K562 (cell line): Measurements from ENCODE around the gene PRODH. TPM values are rescaled to one million over a fixed set of nuclear protein-coding genes. Genes with fewer than 3 reads are reported as not detected.
A peak's percentile ranks its signal among the peaks of the same experiment; 100 is the strongest.

Experiments used
- ATAC-seq: fragments of 200-7000 bp; cut with Tn5 transposase; 3 replicates; pipeline ENCODE4 v1.9.1; 2020; ENCODE audit warnings: moderate library complexity
- BruUV-seq: library from RNA; stranded (reverse); fragments of 400-500 nt; replicated peaks from 2 replicates; lab custom pipeline; 2021; lab: Mats Ljungman, UMichigan
- CTCF ChIA-PET: fragments of 300-600 bp; formaldehyde crosslinking; extraction: SDS; loops from one replicate; lab custom pipeline; 2021; ENCODE audit warnings: low intra/inter-chr PET ratio; lab: Yijun Ruan, JAX
- POLR2A ChIA-PET: fragments of 300-600, 350-650 bp; sonication (Branson Sonifier 250); formaldehyde crosslinking; extraction: SDS; loops from one replicate; lab custom pipeline; 2021; ENCODE audit warnings: antibody characterized with exemption, inconsistent platforms; lab: Yijun Ruan, JAX
- DNase-seq, 4 experiments: peaks; one replicate each; pipeline versions ENCODE4 v3.0.0 to v3.0.0-alpha.2; 2011 to 2018; ENCODE audit warnings: low spot score in 3 of 4, mixed read lengths in 3 of 4; ENCODE audit errors: extremely low read depth in 1 of 4
- FAIRE-seq: peaks from 2 replicates; lab custom pipeline; 2011; peaks lifted over from hg19 to GRCh38; lab: Jason Lieb, UNC
- H2AFZ ChIP-seq: 2 replicates; pipeline ENCODE4 v1.6.0; 2011; ENCODE audit warnings: low read depth, low read length, control low read depth, inconsistent platforms
- H3K27ac ChIP-seq: fragments of 200-600 bp; 3 replicates; pipeline ENCODE4 v1.8.0; 2011; ENCODE audit warnings: low read depth, mild to moderate bottlenecking, control low read depth, inconsistent platforms, low read length, moderate library complexity, mixed read lengths; ENCODE audit errors: extremely low read depth
- H3K27me3 ChIP-seq, 2 experiments: fragments of 300-600 bp in 1 of 2; 2 replicates in 1 of 2; 3 replicates in 1 of 2; pipeline versions ENCODE4 v1.6.0 to v1.8.0; 2011; ENCODE audit warnings: inconsistent platforms in 2 of 2, low read length in 2 of 2, mild to moderate bottlenecking in 1 of 2, mixed read lengths in 1 of 2, moderate library complexity in 1 of 2; ENCODE audit not compliant: control insufficient read depth in 2 of 2, insufficient read depth in 2 of 2
- H3K36me3 ChIP-seq: fragments of 300-600 bp; 3 replicates; pipeline ENCODE4 v1.8.0; 2011; ENCODE audit warnings: mild to moderate bottlenecking, low read length, inconsistent platforms; ENCODE audit not compliant: control insufficient read depth, insufficient read depth
- H3K4me1 ChIP-seq, 2 experiments: fragments of 200-600 bp in 1 of 2; replicated peaks in 1 of 2; 2 replicates in 1 of 2; 3 replicates in 1 of 2; pipeline versions ENCODE4 v1.5.1 to v1.8.0; 2011; ENCODE audit warnings: inconsistent platforms in 2 of 2, low read length in 2 of 2, mild to moderate bottlenecking in 1 of 2, mixed read lengths in 1 of 2, moderate library complexity in 1 of 2; ENCODE audit not compliant: control insufficient read depth in 2 of 2, insufficient read depth in 2 of 2
- H3K4me2 ChIP-seq: 2 replicates; pipeline ENCODE4 v1.6.1; 2011; ENCODE audit warnings: low read length, control low read depth, inconsistent platforms, mixed read lengths; ENCODE audit not compliant: insufficient read depth
- H3K4me3 ChIP-seq: fragments of 200-600 bp; sonication (generic), shearing (Covaris generic); 2 replicates; pipeline ENCODE4 v1.5.1; 2016; ENCODE audit warnings: control low read depth, inconsistent platforms
- H3K79me2 ChIP-seq: fragments of 200-600 bp; 3 replicates; pipeline ENCODE4 v1.8.0; 2011; ENCODE audit warnings: low read length, inconsistent platforms; ENCODE audit not compliant: control insufficient read depth, insufficient read depth
- H3K9ac ChIP-seq, 2 experiments: 2 replicates each; pipeline versions ENCODE4 v1.6.0 to v1.6.1; 2011; ENCODE audit warnings: low read depth in 2 of 2, low read length in 2 of 2, control low read depth in 1 of 2, inconsistent platforms in 1 of 2, mild to moderate bottlenecking in 1 of 2, mixed read lengths in 1 of 2; ENCODE audit not compliant: insufficient read depth in 1 of 2
- H3K9me1 ChIP-seq: one replicate; pipeline ENCODE4 v1.6.0; 2011; ENCODE audit warnings: inconsistent platforms, mild to moderate bottlenecking, low read length, moderate library complexity; ENCODE audit not compliant: control insufficient read depth, insufficient read depth
- H3K9me3 ChIP-seq: replicated peaks from 2 replicates; pipeline ENCODE4 v1.5.1; 2011; ENCODE audit warnings: low read depth, low read length, inconsistent platforms; ENCODE audit not compliant: control insufficient read depth, insufficient read depth
- H4K20me1 ChIP-seq: replicated peaks from 2 replicates; pipeline ENCODE4 v1.6.1; 2011; ENCODE audit warnings: low read length, inconsistent platforms, mixed read lengths; ENCODE audit not compliant: control insufficient read depth, insufficient read depth
- ARNT ChIP-seq, 2 experiments: fragments of 450-650 bp; IDR thresholded peaks; 2 replicates each; pipeline ENCODE4 v1.6.1; 2016; ENCODE audit warnings: mild to moderate bottlenecking in 1 of 2
- FOXP1 ChIP-seq: sonication (generic); formaldehyde crosslinking; IDR thresholded peaks from 2 replicates; pipeline ENCODE4 v1.8.0; 2022; ENCODE audit warnings: mild to moderate bottlenecking, missing genetic modification reagents
- NFIC ChIP-seq: fragments of 450-650 bp; IDR thresholded peaks from 2 replicates; pipeline ENCODE4 v1.6.1; 2017; ENCODE audit warnings: mild to moderate bottlenecking, inconsistent platforms
- PHTF2 ChIP-seq: fragments of 250-450 bp; sonication (Bioruptor Pico); IDR thresholded peaks from 2 replicates; pipeline ENCODE4 v1.5.0; 2021; ENCODE audit warnings: mild to moderate bottlenecking
- ZNF143 ChIP-seq: sonication (generic); formaldehyde crosslinking; IDR thresholded peaks from 2 replicates; pipeline ENCODE4 v1.9.0; 2022; ENCODE audit warnings: mild to moderate bottlenecking, missing genetic modification reagents
- ZNF184 ChIP-seq: sonication (generic); formaldehyde crosslinking; IDR thresholded peaks from 2 replicates; pipeline ENCODE4 v1.5.0; 2020; ENCODE audit warnings: missing genetic modification reagents
- WGBS: fragments of 100-300 bp; shearing (Covaris generic); methylation state at CpG from one replicate; pipeline ENCODE4 v1.1.6; 2016; ENCODE audit warnings: low coverage, mixed read lengths; ENCODE audit not compliant: insufficient coverage; ENCODE audit errors: missing lambda C conversion rate; 5-methylcytosine and 5-hydroxymethylcytosine counted together
- in situ Hi-C: fragments of 300-500 bp; cut with MboI; formaldehyde crosslinking; loops from 4 replicates; pipeline ENCODE4 v1.15.0; 2018; ENCODE audit warnings: inconsistent platforms, mixed read lengths
- intact Hi-C: fragments of 100-400 bp; cut with micrococcal nuclease; formaldehyde crosslinking; loops from 2 replicates; pipeline ENCODE4 v1.14.2; 2022
- polyA plus RNA-seq, 8 experiments: library from polyadenylated mRNA; depleted of rRNA in 4 of 8; stranded (reverse) in 5 of 8; unstranded in 3 of 8; fragments of >200 nt; fragmentation: Nextera tagmentation in 2 of 8; fragmentation: Illumina TruSeq in 1 of 8; extraction: Ambion mirVana in 2 of 8; extraction: Trizol in 1 of 8; gene quantifications; 2 replicates each; pipeline versions ENCODE4 v1.2.1 to v1.2.3, GENCODE V29; 2011 to 2014; ENCODE audit warnings: inconsistent platforms in 1 of 8, missing spikeins in 1 of 8
- total RNA-seq, 7 experiments: library from RNA; depleted of rRNA in 6 of 7; stranded (reverse); fragments of >200 nt in 6 of 7; fragmentation: Illumina TruSeq in 2 of 7; extraction: Trizol in 2 of 7; gene quantifications; 2 replicates each; pipeline versions ENCODE4 v1.2.1 to v1.2.3, GENCODE V29; 2011 to 2021; ENCODE audit warnings: low replicate concordance in 1 of 7
- TF ChIP-seq, protein P1 (sequence below): sonication (generic); formaldehyde crosslinking; IDR thresholded peaks from 2 replicates; pipeline ENCODE4 v1.8.0; 2022; ENCODE audit warnings: mild to moderate bottlenecking, missing genetic modification reagents
- TF ChIP-seq, protein P2 (sequence below), 2 experiments: fragments of 200-800 bp in 1 of 2; sonication (Bioruptor generic) in 1 of 2; sonication (generic) in 1 of 2; formaldehyde crosslinking in 1 of 2; IDR thresholded peaks in 1 of 2; conservative IDR thresholded peaks in 1 of 2; 2 replicates each; pipeline versions ENCODE4 v1.5.0 to v1.6.1; 2016 to 2020; ENCODE audit warnings: missing compliant biosample characterization in 1 of 2, missing genetic modification characterization in 1 of 2, missing genetic modification reagents in 1 of 2
- TF ChIP-seq, protein P3 (sequence below): sonication (generic); formaldehyde crosslinking; IDR thresholded peaks from 2 replicates; pipeline ENCODE4 v1.8.0; 2022; ENCODE audit warnings: missing genetic modification reagents, mild to moderate bottlenecking, moderate library complexity, borderline replicate concordance
- TF ChIP-seq, protein P4 (sequence below): sonication (generic); formaldehyde crosslinking; IDR thresholded peaks from 2 replicates; pipeline ENCODE4 v1.8.0; 2022; ENCODE audit warnings: missing genetic modification reagents, mild to moderate bottlenecking, borderline replicate concordance

PRODH gene
- total and polyA plus RNA-seq, 9 of the 15 experiments (the other 6 are each of a cell fraction or from before 2014, with no cell fraction given) = 0.07 to 0.11 TPM; not detected in 7

DNA sequence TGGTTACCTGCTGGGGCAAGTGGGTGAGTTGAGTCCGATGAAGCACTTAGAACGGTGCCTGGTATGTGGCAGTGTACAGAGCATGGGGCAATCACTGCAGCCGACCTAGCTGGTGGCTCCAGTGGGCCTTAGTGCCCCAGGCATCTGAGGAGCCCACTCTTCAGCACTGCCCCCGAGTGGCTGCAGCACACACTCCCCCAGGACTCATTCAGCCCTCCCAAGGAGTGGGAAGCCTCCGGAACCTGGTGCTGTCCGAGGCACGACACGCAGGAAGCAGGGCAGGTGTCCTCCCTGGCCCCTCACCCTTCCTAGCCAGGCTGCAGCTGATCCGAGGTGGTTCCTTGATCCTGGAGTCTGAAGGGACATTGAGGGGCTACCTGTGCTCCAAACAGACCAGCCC, 42.4 kb upstream of the PRODH start (continued):
- TF ChIP-seq, protein P1, sequence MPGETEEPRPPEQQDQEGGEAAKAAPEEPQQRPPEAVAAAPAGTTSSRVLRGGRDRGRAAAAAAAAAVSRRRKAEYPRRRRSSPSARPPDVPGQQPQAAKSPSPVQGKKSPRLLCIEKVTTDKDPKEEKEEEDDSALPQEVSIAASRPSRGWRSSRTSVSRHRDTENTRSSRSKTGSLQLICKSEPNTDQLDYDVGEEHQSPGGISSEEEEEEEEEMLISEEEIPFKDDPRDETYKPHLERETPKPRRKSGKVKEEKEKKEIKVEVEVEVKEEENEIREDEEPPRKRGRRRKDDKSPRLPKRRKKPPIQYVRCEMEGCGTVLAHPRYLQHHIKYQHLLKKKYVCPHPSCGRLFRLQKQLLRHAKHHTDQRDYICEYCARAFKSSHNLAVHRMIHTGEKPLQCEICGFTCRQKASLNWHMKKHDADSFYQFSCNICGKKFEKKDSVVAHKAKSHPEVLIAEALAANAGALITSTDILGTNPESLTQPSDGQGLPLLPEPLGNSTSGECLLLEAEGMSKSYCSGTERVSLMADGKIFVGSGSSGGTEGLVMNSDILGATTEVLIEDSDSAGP (CRISPR knock-in tag) = no peak
- TF ChIP-seq, all 486 proteins: peak for 7

DNA sequence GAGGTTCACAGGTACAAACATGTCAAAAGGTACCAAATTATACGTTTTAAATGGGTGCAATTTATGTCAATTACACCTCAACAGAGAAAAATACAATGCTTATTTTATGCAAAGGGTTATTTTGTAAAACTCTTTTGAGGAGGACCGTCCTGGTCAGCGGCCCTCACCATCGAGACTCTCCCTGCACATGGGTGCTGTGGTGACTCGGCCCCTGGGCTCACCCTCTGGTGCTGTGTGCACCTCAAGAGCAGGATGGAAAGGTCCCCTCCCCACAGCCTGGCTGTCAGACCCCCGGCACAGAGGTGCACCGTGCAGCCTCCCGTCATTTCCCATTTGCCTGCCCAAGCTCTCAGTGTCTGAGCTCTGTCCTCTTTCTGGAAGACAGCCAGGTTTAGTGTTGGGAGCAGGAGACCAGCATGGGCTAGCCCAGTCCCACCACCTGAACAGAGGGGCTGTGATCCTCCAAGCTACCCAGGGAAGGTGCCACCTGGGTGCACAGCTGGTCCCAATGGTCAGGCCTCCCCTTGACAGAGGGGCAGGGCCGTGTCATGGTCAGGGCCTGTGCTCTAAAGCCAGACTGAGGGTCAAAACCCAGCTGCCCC, 41.8 kb upstream of the PRODH start:
- in situ Hi-C loops = loop anchor here (25.0 kb wide), 1 partner anchor 191 kb away; no protein-coding TSS in a partner anchor
- 1% methylated on average over 9 of the region's 9 CpGs for WGBS

More for the DNA sequence above, 41.8 kb upstream of the PRODH start:
- H3K27ac ChIP-seq = no peak overlapping the region
- FAIRE-seq (no peak), ATAC-seq (no peak), DNase-seq (no peak)
- H2AFZ ChIP-seq = no peak overlapping the region
- no peaks in the 10 kb centered on the region for H3K79me2 ChIP-seq
- H3K4me3 ChIP-seq = no peak overlapping the region
- intact Hi-C loops = no loop called here
- peaks cover 17 to 49% of the 10 kb centered on the region in 2 experiments; a peak in 4 of 5 replicates for H3K27me3 ChIP-seq
- H3K9ac ChIP-seq = no peak overlapping the region
- peaks cover 7% of the 10 kb centered on the region for H3K9me3 ChIP-seq
- H3K4me2 ChIP-seq = no peak overlapping the region
- no peaks in the 10 kb centered on the region for H3K36me3 ChIP-seq
- TF ChIP-seq PHTF2 (CRISPR knock-in tag) (no peak), ARNT (IDR thresholded peaks at IDR 0.05) (no peak), FOXP1 (CRISPR knock-in tag) (peak; percentile 73; the same call in 1 of the 2 replicates), NFIC (peak; percentile 34; the same call in 1 of the 2 replicates), ZNF184 (CRISPR knock-in tag) (peak; percentile 53; the same call in 1 of the 2 replicates), ZNF143 (CRISPR knock-in tag) (0 out of 2 replicates have a peak, but pooled peaks have one; percentile 7)
- TF ChIP-seq, protein P2, sequence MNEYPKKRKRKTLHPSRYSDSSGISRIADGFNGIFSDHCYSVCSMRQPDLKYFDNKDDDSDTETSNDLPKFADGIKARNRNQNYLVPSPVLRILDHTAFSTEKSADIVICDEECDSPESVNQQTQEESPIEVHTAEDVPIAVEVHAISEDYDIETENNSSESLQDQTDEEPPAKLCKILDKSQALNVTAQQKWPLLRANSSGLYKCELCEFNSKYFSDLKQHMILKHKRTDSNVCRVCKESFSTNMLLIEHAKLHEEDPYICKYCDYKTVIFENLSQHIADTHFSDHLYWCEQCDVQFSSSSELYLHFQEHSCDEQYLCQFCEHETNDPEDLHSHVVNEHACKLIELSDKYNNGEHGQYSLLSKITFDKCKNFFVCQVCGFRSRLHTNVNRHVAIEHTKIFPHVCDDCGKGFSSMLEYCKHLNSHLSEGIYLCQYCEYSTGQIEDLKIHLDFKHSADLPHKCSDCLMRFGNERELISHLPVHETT (CRISPR knock-in tag; conservative IDR thresholded peaks at IDR 0.05 in 1 of 2, IDR thresholded peaks at IDR 0.05 in 1 of 2) = 0 out of 4 replicates have a peak, but pooled peaks of 1 of the 2 experiments have one; percentile 57
- TF ChIP-seq, protein P3, sequence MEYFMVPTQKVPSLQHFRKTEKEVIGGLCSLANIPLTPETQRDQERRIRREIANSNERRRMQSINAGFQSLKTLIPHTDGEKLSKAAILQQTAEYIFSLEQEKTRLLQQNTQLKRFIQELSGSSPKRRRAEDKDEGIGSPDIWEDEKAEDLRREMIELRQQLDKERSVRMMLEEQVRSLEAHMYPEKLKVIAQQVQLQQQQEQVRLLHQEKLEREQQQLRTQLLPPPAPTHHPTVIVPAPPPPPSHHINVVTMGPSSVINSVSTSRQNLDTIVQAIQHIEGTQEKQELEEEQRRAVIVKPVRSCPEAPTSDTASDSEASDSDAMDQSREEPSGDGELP (CRISPR knock-in tag) = 0 out of 2 replicates have a peak, but pooled peaks have one; percentile 7
- TF ChIP-seq, protein P4, sequence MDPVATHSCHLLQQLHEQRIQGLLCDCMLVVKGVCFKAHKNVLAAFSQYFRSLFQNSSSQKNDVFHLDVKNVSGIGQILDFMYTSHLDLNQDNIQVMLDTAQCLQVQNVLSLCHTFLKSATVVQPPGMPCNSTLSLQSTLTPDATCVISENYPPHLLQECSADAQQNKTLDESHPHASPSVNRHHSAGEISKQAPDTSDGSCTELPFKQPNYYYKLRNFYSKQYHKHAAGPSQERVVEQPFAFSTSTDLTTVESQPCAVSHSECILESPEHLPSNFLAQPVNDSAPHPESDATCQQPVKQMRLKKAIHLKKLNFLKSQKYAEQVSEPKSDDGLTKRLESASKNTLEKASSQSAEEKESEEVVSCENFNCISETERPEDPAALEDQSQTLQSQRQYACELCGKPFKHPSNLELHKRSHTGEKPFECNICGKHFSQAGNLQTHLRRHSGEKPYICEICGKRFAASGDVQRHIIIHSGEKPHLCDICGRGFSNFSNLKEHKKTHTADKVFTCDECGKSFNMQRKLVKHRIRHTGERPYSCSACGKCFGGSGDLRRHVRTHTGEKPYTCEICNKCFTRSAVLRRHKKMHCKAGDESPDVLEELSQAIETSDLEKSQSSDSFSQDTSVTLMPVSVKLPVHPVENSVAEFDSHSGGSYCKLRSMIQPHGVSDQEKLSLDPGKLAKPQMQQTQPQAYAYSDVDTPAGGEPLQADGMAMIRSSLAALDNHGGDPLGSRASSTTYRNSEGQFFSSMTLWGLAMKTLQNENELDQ (CRISPR knock-in tag) = no peak
- no TSS peak for BruUV-seq
- POLR2A ChIA-PET = interaction anchor here (0.6 to 0.7 kb wide), 2 partner anchors 9 to 322 kb away, joined by 4 read pairs; no protein-coding TSS in a partner anchor
- H4K20me1 ChIP-seq = no peaks in the 10 kb centered on the region; the same call in 1 of the 2 replicates
- peaks cover 0 to 17% of the 10 kb centered on the region in 2 experiments; a peak in 1 of 5 replicates for H3K4me1 ChIP-seq
- CTCF ChIA-PET = no interaction called here
- no peaks in the 10 kb centered on the region for H3K9me1 ChIP-seq
